C4-2B (cell line): Measurements from ENCODE around the gene ADORA2A.

Source experiments
- ZFX ChIP-seq: fragments of 450-650 bp; IDR thresholded peaks from 2 replicates; pipeline ENCODE4 v1.6.1; 2017
- TF ChIP-seq, protein P1 (sequence below): fragments of 450-650 bp; conservative IDR thresholded peaks from 2 replicates; pipeline ENCODE4 v1.5.1; 2017; ENCODE audit warnings: mild to moderate bottlenecking

DNA sequence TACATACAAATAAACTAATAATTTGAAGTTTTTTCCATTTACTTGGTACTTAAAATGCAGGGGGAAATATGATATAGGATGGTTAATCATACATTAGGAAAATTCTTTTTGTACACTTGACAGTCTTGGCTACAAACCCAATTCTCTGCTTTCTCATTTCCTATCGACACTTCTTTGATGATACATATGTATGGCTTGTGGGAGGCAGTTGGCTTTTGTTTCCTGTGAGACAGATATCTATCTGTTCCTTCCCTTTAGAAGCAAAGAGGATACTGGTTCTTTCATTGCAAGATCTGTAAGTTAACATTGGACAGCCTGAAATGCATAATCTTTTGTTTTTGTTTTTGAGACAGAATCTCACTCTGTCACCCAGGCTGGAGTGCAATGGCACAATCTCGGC is 47.9 kb upstream of the ADORA2A start:
- TF ChIP-seq, protein P1, sequence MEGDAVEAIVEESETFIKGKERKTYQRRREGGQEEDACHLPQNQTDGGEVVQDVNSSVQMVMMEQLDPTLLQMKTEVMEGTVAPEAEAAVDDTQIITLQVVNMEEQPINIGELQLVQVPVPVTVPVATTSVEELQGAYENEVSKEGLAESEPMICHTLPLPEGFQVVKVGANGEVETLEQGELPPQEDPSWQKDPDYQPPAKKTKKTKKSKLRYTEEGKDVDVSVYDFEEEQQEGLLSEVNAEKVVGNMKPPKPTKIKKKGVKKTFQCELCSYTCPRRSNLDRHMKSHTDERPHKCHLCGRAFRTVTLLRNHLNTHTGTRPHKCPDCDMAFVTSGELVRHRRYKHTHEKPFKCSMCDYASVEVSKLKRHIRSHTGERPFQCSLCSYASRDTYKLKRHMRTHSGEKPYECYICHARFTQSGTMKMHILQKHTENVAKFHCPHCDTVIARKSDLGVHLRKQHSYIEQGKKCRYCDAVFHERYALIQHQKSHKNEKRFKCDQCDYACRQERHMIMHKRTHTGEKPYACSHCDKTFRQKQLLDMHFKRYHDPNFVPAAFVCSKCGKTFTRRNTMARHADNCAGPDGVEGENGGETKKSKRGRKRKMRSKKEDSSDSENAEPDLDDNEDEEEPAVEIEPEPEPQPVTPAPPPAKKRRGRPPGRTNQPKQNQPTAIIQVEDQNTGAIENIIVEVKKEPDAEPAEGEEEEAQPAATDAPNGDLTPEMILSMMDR, result no peak
- TF ChIP-seq ZFX, result no peak
